Mesendoderm (in vitro differentiated cells): ENCODE results near the gene ARHGDIG.

ENCODE experiments used
- DNase-seq: peaks from one replicate; pipeline ENCODE4 v3.0.0; 2013
- H2AK5ac ChIP-seq: 2 replicates; pipeline ENCODE4 v1.6.1; 2013; ENCODE audit warnings: low read length, inconsistent platforms
- H2BK120ac ChIP-seq: 2 replicates; pipeline ENCODE4 v1.6.1; 2013; ENCODE audit warnings: low read depth, mild to moderate bottlenecking, low read length, moderate library complexity, mixed read lengths
- H2BK15ac ChIP-seq: replicated peaks from 2 replicates; pipeline ENCODE4 v1.6.1; 2013; ENCODE audit warnings: low read depth, mild to moderate bottlenecking, moderate library complexity
- H2BK5ac ChIP-seq: 2 replicates; pipeline ENCODE4 v1.6.1; 2013; ENCODE audit warnings: low read length, inconsistent platforms
- H3K18ac ChIP-seq: 2 replicates; pipeline ENCODE4 v1.6.1; 2013; ENCODE audit warnings: mild to moderate bottlenecking, low read length, mixed read lengths
- H3K23ac ChIP-seq: one replicate; pipeline ENCODE4 v1.6.1; 2013; ENCODE audit warnings: low read length
- H3K27ac ChIP-seq: 2 replicates; pipeline ENCODE4 v1.5.1; 2013; ENCODE audit warnings: low read depth, mild to moderate bottlenecking, inconsistent platforms, low read length, moderate library complexity
- H3K27me3 ChIP-seq: 2 replicates; pipeline ENCODE4 v1.6.1; 2013; ENCODE audit warnings: low read length, control low read depth, mild to moderate bottlenecking, inconsistent platforms; ENCODE audit not compliant: insufficient read depth, poor library complexity
- H3K36me3 ChIP-seq: 2 replicates; pipeline ENCODE4 v1.6.1; 2013; ENCODE audit warnings: low read length, inconsistent platforms; ENCODE audit not compliant: control insufficient read depth, insufficient read depth
- H3K4ac ChIP-seq: one replicate; pipeline ENCODE4 v1.6.1; 2013; ENCODE audit warnings: low read depth, mild to moderate bottlenecking, low read length, moderate library complexity
- H3K4me1 ChIP-seq: 2 replicates; pipeline ENCODE4 v1.6.1; 2013; ENCODE audit warnings: low read depth, low read length, inconsistent platforms; ENCODE audit not compliant: control insufficient read depth
- H3K4me2 ChIP-seq: 2 replicates; pipeline ENCODE4 v1.6.1; 2013; ENCODE audit warnings: low read length
- H3K4me3 ChIP-seq: 2 replicates; pipeline ENCODE4 v1.5.1; 2013; ENCODE audit warnings: mild to moderate bottlenecking, low read length
- H3K56ac ChIP-seq: one replicate; pipeline ENCODE4 v1.6.1; 2013; ENCODE audit warnings: low read length
- H3K79me1 ChIP-seq: 2 replicates; pipeline ENCODE4 v1.6.1; 2013; ENCODE audit warnings: low read length, inconsistent platforms
- H3K79me2 ChIP-seq: 2 replicates; pipeline ENCODE4 v1.6.1; 2013; ENCODE audit warnings: mild to moderate bottlenecking, low read length; ENCODE audit not compliant: control insufficient read depth, insufficient read depth
- H3K9ac ChIP-seq: 2 replicates; pipeline ENCODE4 v1.6.1; 2013; ENCODE audit warnings: low read length, inconsistent platforms
- H4K5ac ChIP-seq: one replicate; pipeline ENCODE4 v1.6.1; 2013; ENCODE audit warnings: low read length
- H4K8ac ChIP-seq: one replicate; pipeline ENCODE4 v1.6.1; 2013; ENCODE audit warnings: low read depth, mild to moderate bottlenecking, control low read depth, low read length, moderate library complexity
- WGBS: extraction: QIAGEN DNeasy Blood & Tissue Kit; methylation state at CpG from one replicate; pipeline ENCODE4 v1.1.7; 2013; ENCODE audit warnings: low lambda C conversion rate, missing lambda C conversion rate; ENCODE audit not compliant: insufficient coverage; ENCODE audit errors: extremely low coverage; 5-methylcytosine and 5-hydroxymethylcytosine counted together

Gene ARHGDIG

DNA sequence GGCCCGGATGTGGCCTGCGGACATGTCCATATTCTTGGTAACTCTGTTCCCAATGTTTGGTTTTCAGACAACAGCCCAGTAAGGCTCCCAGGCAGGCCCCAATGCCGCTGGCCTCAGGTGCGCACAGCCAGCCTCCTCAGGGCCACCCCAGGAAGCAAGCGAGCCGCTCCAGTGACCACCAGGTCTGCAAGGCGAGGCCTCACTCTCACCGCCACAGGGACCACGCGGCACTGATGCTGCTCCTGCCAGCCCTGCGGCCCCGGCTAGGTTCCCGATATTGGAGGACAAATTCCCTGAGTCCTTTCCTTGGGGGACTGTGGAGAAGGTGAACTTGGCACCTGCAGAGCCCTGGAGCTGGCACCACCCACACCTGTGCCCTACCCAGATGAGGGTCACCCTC is 21.6 kb downstream of the ARHGDIG start:
- no peak overlapping the region for H2BK120ac ChIP-seq
- peaks cover 3% of the 10 kb centered on the region for H3K79me1 ChIP-seq
- no peak overlapping the region for H4K5ac ChIP-seq
- no peaks in the 10 kb centered on the region for H3K36me3 ChIP-seq
- no peak for DNase-seq
- no peak overlapping the region for H3K18ac ChIP-seq
- no peak overlapping the region for H4K8ac ChIP-seq
- H2AK5ac ChIP-seq, result no peak overlapping the region
- no peak overlapping the region for H2BK5ac ChIP-seq
- no peak overlapping the region for H3K4me2 ChIP-seq
- no peak overlapping the region for H3K4ac ChIP-seq
- H3K9ac ChIP-seq, result no peak overlapping the region
- H3K4me3 ChIP-seq, result no peak overlapping the region
- no peak overlapping the region for H3K56ac ChIP-seq
- H3K79me2 ChIP-seq, result no peaks in the 10 kb centered on the region
- no CpG with 5 or more reads among the region's 13 CpGs for WGBS
- H3K27me3 ChIP-seq, result no peaks in the 10 kb centered on the region
- no peaks in the 10 kb centered on the region for H3K4me1 ChIP-seq
- H2BK15ac ChIP-seq, result no peak overlapping the region
- H3K23ac ChIP-seq, result no peak overlapping the region
- H3K27ac ChIP-seq, result no peak overlapping the region

DNA sequence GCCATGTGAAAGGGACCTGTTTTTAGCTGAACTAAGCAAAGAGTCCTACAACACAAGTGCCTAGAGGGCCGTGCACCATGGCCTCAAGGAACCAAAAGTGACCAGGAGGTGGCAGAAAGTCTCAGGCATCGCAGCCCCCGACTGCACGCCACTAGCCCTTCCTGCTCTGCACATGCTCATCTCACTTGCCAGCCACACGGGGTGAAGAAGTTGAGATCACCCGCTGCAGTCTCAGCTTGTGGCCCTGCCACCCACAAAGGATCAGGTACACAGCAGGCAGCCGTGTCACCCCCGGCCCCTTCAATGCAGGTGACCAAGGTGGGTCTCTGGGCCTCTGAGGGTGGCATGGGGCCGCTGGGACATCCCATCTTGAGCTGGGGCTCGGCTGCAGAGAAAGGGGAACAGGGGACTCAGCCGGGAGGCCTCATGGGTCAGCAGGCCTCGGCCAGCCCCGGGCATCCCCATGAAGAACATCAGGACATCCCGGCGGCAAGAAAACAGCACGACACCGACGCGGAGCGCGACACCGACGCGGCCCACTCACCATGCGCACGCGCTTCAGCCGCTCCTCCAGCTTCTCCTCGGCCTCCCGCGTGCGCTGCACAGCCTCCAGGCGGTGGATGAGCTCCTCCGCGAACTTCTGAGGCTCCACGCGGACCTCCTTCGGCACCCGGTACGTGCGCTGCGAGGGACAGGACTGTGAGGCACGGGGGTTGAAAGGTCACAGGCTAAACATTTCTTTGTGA is 23.5 kb downstream of the ARHGDIG start:
- Histone ChIP-seq H3K23ac (no peak overlapping the region), H2BK15ac (no peak overlapping the region), H3K36me3 (peaks cover 2% of the 10 kb centered on the region), H3K4me3 (no peak overlapping the region), H3K79me2 (no peaks in the 10 kb centered on the region), H4K8ac (no peak overlapping the region), H3K27me3 (no peaks in the 10 kb centered on the region), H3K27ac (no peak overlapping the region), H4K5ac (no peak overlapping the region), H3K56ac (no peak overlapping the region), H3K9ac (no peak overlapping the region), H2BK5ac (no peak overlapping the region), H3K4me2 (no peak overlapping the region), H2BK120ac (no peak overlapping the region), H3K79me1 (peaks cover 3% of the 10 kb centered on the region), H3K18ac (no peak overlapping the region), H3K4ac (no peak overlapping the region), H3K4me1 (no peaks in the 10 kb centered on the region), H2AK5ac (no peak overlapping the region)
- DNase-seq, result no peak
- no CpG with 5 or more reads among the region's 43 CpGs for WGBS

- Histone ChIP-seq H3K56ac (no peak overlapping the region), H3K4me1 (no peaks in the 10 kb centered on the region), H3K4me3 (no peak overlapping the region), H2AK5ac (no peak overlapping the region), H3K79me1 (peaks cover 5% of the 10 kb centered on the region), H3K9ac (no peak overlapping the region), H2BK120ac (no peak overlapping the region), H3K4ac (no peak overlapping the region), H3K23ac (no peak overlapping the region), H2BK15ac (no peak overlapping the region), H3K4me2 (no peak overlapping the region), H3K36me3 (peaks cover 2% of the 10 kb centered on the region), H3K27ac (no peak overlapping the region), H3K79me2 (no peaks in the 10 kb centered on the region), H3K18ac (no peak overlapping the region), H4K8ac (no peak overlapping the region), H3K27me3 (no peaks in the 10 kb centered on the region), H4K5ac (no peak overlapping the region), H2BK5ac (no peak overlapping the region)
- DNase-seq, result no peak
- WGBS, result no CpG with 5 or more reads among the region's 19 CpGs
Measured at GRCh38 chr16:305916-306626, 25.7 kb downstream of the ARHGDIG start.

GRCh38 chr16:306911-307370 is 26.6 kb downstream of the ARHGDIG start:
- Histone ChIP-seq H2AK5ac (no peak overlapping the region), H3K4me3 (no peak overlapping the region), H3K79me2 (no peaks in the 10 kb centered on the region), H3K23ac (no peak overlapping the region), H3K9ac (no peak overlapping the region), H3K27me3 (no peaks in the 10 kb centered on the region), H3K27ac (no peak overlapping the region), H3K4ac (no peak overlapping the region), H2BK15ac (no peak overlapping the region), H2BK5ac (no peak overlapping the region), H3K4me2 (no peak overlapping the region), H3K56ac (no peak overlapping the region), H2BK120ac (no peak overlapping the region), H3K36me3 (peaks cover 2% of the 10 kb centered on the region), H4K8ac (no peak overlapping the region), H3K18ac (no peak overlapping the region), H3K4me1 (no peaks in the 10 kb centered on the region), H3K79me1 (peaks cover 5% of the 10 kb centered on the region), H4K5ac (no peak overlapping the region)
- DNase-seq, result no peak
- no CpG with 5 or more reads among the region's 17 CpGs for WGBS

- no peaks in the 10 kb centered on the region for H3K4me1 ChIP-seq
- no peak overlapping the region for H3K18ac ChIP-seq
- H3K79me1 ChIP-seq, result peaks cover 7% of the 10 kb centered on the region
- no CpG with 5 or more reads among the region's 21 CpGs for WGBS
- H3K79me2 ChIP-seq, result no peaks in the 10 kb centered on the region
- no peak overlapping the region for H3K4me2 ChIP-seq
- H4K5ac ChIP-seq, result no peak overlapping the region
- H2BK5ac ChIP-seq, result no peak overlapping the region
- no peaks in the 10 kb centered on the region for H3K27me3 ChIP-seq
- no peak overlapping the region for H2AK5ac ChIP-seq
- H3K23ac ChIP-seq, result no peak overlapping the region
- peaks cover 2% of the 10 kb centered on the region for H3K36me3 ChIP-seq
- no peak overlapping the region for H2BK120ac ChIP-seq
- no peak overlapping the region for H3K4me3 ChIP-seq
- DNase-seq, result no peak
- no peak overlapping the region for H3K27ac ChIP-seq
- H3K9ac ChIP-seq, result no peak overlapping the region
- H2BK15ac ChIP-seq, result no peak overlapping the region
- H3K56ac ChIP-seq, result no peak overlapping the region
- no peak overlapping the region for H4K8ac ChIP-seq
- H3K4ac ChIP-seq, result no peak overlapping the region
Measured at GRCh38 chr16:307691-308312, 27.4 kb downstream of the ARHGDIG start.
